Body of pancreas (tissue), 4 donors: ENCODE results near the gene CAMKK2.

Experiments
- CTCF ChIP-seq, 7 experiments: fragments of 450-650 bp in 4 of 7; fragments of 200-600 bp in 3 of 7; sonication (generic) in 3 of 7; IDR thresholded peaks; one replicate each; pipeline ENCODE4 v1.5.1; 2016 to 2019; ENCODE audit warnings: antibody characterized with exemption in 7 of 7
- POLR2A ChIP-seq, 3 donors: fragments of 450-650 bp; IDR thresholded peaks; one replicate each; pipeline ENCODE4 v1.6.1; 2016; ENCODE audit warnings: antibody characterized with exemption in 3 of 3, mild to moderate bottlenecking in 2 of 3

GRCh38 chr12:121214166-121214777, 82.2 kb downstream of the CAMKK2 start:
- TF ChIP-seq CTCF (IDR thresholded peaks at IDR 0.05) (no peak), POLR2A (IDR thresholded peaks at IDR 0.05) (no peak)
